IMR-90 (cell line): Measurements from ENCODE around the gene RAB15. TPM values are rescaled to one million over a fixed set of nuclear protein-coding genes. Genes with fewer than 3 reads are reported as not detected.
"Not testable (repeated sequence)": the region's sequence is repeated elsewhere in the genome, so short reads cannot be mapped to it uniquely, and the experiment has no call there.

Experiments
- ATAC-seq: fragments of 200-7000 bp; cut with Tn5 transposase; 2 replicates; pipeline ENCODE4 v1.9.1; 2020; ENCODE audit warnings: low read depth, mild to moderate bottlenecking, moderate library complexity
- BruUV-seq: library from RNA; stranded (reverse); fragments of 400-500 nt; replicated peaks from 2 replicates; lab custom pipeline; 2021; lab: Mats Ljungman, UMichigan
- CTCF ChIA-PET: fragments of 300-600 bp; formaldehyde crosslinking; extraction: SDS; loops from one replicate; lab custom pipeline; 2021; ENCODE audit warnings: antibody characterized with exemption; lab: Yijun Ruan, JAX
- POLR2A ChIA-PET: fragments of 300-600 bp; sonication (Branson Sonifier 250); formaldehyde crosslinking; loops from one replicate; lab custom pipeline; 2022; ENCODE audit warnings: antibody characterized with exemption; ENCODE audit not compliant: unreplicated experiment; lab: Charles Lee
- DNase-seq: peaks from one replicate; pipeline ENCODE4 v3.0.0; 2013
- H2AFZ ChIP-seq: replicated peaks from 2 replicates; pipeline ENCODE3; 2013; ENCODE audit warnings: low read length, mild to moderate bottlenecking; ENCODE audit not compliant: poor library complexity
- H2AK5ac ChIP-seq: 2 replicates; pipeline ENCODE4 v1.6.1; 2013; ENCODE audit warnings: low read depth, low read length, inconsistent platforms
- H2AK9ac ChIP-seq: replicated peaks from 2 replicates; pipeline ENCODE3; 2013; ENCODE audit warnings: mild to moderate bottlenecking, low read depth, low read length, moderate library complexity; ENCODE audit not compliant: poor library complexity
- H2BK120ac ChIP-seq: 2 replicates; pipeline ENCODE4 v1.6.1; 2013; ENCODE audit warnings: low read depth, low read length, inconsistent platforms
- H2BK15ac ChIP-seq: 3 replicates; pipeline ENCODE4 v1.6.1; 2013; ENCODE audit warnings: low read depth, low read length, inconsistent platforms
- H2BK20ac ChIP-seq: 2 replicates; pipeline ENCODE4 v1.6.1; 2013; ENCODE audit warnings: low read depth, mild to moderate bottlenecking, inconsistent platforms, low read length, moderate library complexity
- H2BK5ac ChIP-seq: 2 replicates; pipeline ENCODE4 v1.6.1; 2013; ENCODE audit warnings: mild to moderate bottlenecking, low read depth, low read length, inconsistent platforms; ENCODE audit not compliant: poor library complexity, severe bottlenecking
- H3K14ac ChIP-seq: replicated peaks from 2 replicates; pipeline ENCODE4 v1.6.1; 2013; ENCODE audit warnings: low read depth, low read length, inconsistent platforms
- H3K18ac ChIP-seq: 2 replicates; pipeline ENCODE4 v1.6.1; 2013; ENCODE audit warnings: low read depth, low read length, control low read depth
- H3K23ac ChIP-seq: 2 replicates; pipeline ENCODE4 v1.6.1; 2013; ENCODE audit warnings: low read depth, low read length, inconsistent platforms
- H3K27ac ChIP-seq: 2 replicates; pipeline ENCODE4 v1.5.1; 2013; ENCODE audit warnings: mild to moderate bottlenecking, control low read depth, low read length; ENCODE audit not compliant: insufficient read depth
- H3K27me3 ChIP-seq: 2 replicates; pipeline ENCODE4 v1.6.1; 2013; ENCODE audit warnings: low read length; ENCODE audit not compliant: control insufficient read depth, insufficient read depth
- H3K36me3 ChIP-seq: 2 replicates; pipeline ENCODE4 v1.6.1; 2013; ENCODE audit warnings: low read length, mixed read lengths; ENCODE audit not compliant: control insufficient read depth, insufficient read depth
- H3K4ac ChIP-seq: 2 replicates; pipeline ENCODE4 v1.6.1; 2013; ENCODE audit warnings: low read depth, low read length, inconsistent platforms
- H3K4me1 ChIP-seq: 2 replicates; pipeline ENCODE4 v1.6.1; 2013; ENCODE audit warnings: low read length, mixed read lengths; ENCODE audit not compliant: control insufficient read depth, insufficient read depth
- H3K4me2 ChIP-seq: 2 replicates; pipeline ENCODE4 v1.6.1; 2013; ENCODE audit warnings: low read depth, mild to moderate bottlenecking, control low read depth, low read length, moderate library complexity
- H3K4me3 ChIP-seq: 2 replicates; pipeline ENCODE4 v1.5.1; 2013; ENCODE audit warnings: low read depth, mild to moderate bottlenecking, control low read depth, low read length, moderate library complexity; ENCODE audit not compliant: insufficient read depth
- H3K56ac ChIP-seq: 2 replicates; pipeline ENCODE4 v1.6.1; 2013; ENCODE audit warnings: low read length, inconsistent platforms; ENCODE audit not compliant: insufficient read depth; ENCODE audit errors: extremely low read depth
- H3K79me1 ChIP-seq, 2 experiments: 2 replicates each; pipeline ENCODE4 v1.6.1; 2013; ENCODE audit warnings: low read length in 2 of 2, inconsistent platforms in 1 of 2, low read depth in 1 of 2
- H3K9ac ChIP-seq: 2 replicates; pipeline ENCODE4 v1.6.1; 2013; ENCODE audit warnings: low read depth, low read length, control low read depth
- H3K9me1 ChIP-seq: 2 replicates; pipeline ENCODE4 v1.6.1; 2013; ENCODE audit warnings: low read length, inconsistent platforms; ENCODE audit not compliant: insufficient read depth
- H3K9me3 ChIP-seq: 2 replicates; pipeline ENCODE4 v1.6.1; 2013; ENCODE audit warnings: low read length; ENCODE audit not compliant: control insufficient read depth, insufficient read depth
- H4K20me1 ChIP-seq: 2 replicates; pipeline ENCODE4 v1.6.1; 2013; ENCODE audit warnings: low read length, inconsistent platforms; ENCODE audit not compliant: insufficient read depth
- H4K5ac ChIP-seq: 2 replicates; pipeline ENCODE4 v1.6.1; 2013; ENCODE audit warnings: mild to moderate bottlenecking, low read depth, low read length, control low read depth
- H4K8ac ChIP-seq, 2 experiments: 2 replicates each; pipeline ENCODE4 v1.6.1; 2013; ENCODE audit warnings: low read depth in 2 of 2, low read length in 2 of 2, control low read depth in 1 of 2, inconsistent platforms in 1 of 2
- H4K91ac ChIP-seq: 2 replicates; pipeline ENCODE4 v1.6.1; 2013; ENCODE audit warnings: low read depth, low read length, inconsistent platforms; ENCODE audit not compliant: insufficient read depth
- MAZ ChIP-seq: IDR thresholded peaks from 2 replicates; pipeline ENCODE4 v1.6.1; 2012; ENCODE audit warnings: low read depth, mild to moderate bottlenecking, low read length, improper control_type of control experiment, moderate library complexity, borderline replicate concordance
- NFE2L2 ChIP-seq: fragments of 150-350 bp; IDR thresholded peaks from 2 replicates; pipeline ENCODE4 v1.6.1; 2016; ENCODE audit warnings: low read depth, mild to moderate bottlenecking, low read length
- RAD21 ChIP-seq: IDR thresholded peaks from 2 replicates; pipeline ENCODE4 v1.6.1; 2012; ENCODE audit warnings: low read length, improper control_type of control experiment
- WGBS, 2 experiments: methylation state at CpG; one replicate each; pipeline versions ENCODE4 v1.1.5 to v1.1.7; 2013; ENCODE audit warnings: missing lambda C conversion rate in 2 of 2; ENCODE audit not compliant: insufficient read length in 1 of 2; ENCODE audit errors: extremely low coverage in 2 of 2; 5-methylcytosine and 5-hydroxymethylcytosine counted together
- dilution Hi-C: fragments of 300-500 bp; cut with HindIII; formaldehyde crosslinking; loops from one replicate; pipeline ENCODE4 v1.14.3; 2018; ENCODE audit warnings: low sequenced_read_pairs; ENCODE audit not compliant: unreplicated experiment
- in situ Hi-C: fragments of 300-500 bp; cut with MboI; formaldehyde crosslinking; loops from 3 replicates; pipeline ENCODE4 v1.14.3; 2019; ENCODE audit warnings: low sequenced_read_pairs, inconsistent platforms, mixed read lengths
- intact Hi-C: fragments of 100-400 bp; cut with micrococcal nuclease; formaldehyde crosslinking; loops from 2 replicates; pipeline ENCODE4 v1.10.0; 2022
- polyA plus RNA-seq, 3 experiments: library from polyadenylated mRNA; depleted of rRNA; stranded (reverse); fragments of >200 nt; gene quantifications; 2 replicates each; pipeline ENCODE4 v1.2.3, GENCODE V29; 2012; ENCODE audit warnings: low replicate concordance in 1 of 3
- total RNA-seq: library from RNA; depleted of rRNA; stranded (reverse); fragments of >200 nt; gene quantifications from 2 replicates; pipeline ENCODE4 v1.2.3, GENCODE V29; 2012

Gene RAB15
- total and polyA plus RNA-seq, 2 of the 4 experiments (the other 2 are of a cell fraction), result 3.4 to 7.8 TPM

DNA sequence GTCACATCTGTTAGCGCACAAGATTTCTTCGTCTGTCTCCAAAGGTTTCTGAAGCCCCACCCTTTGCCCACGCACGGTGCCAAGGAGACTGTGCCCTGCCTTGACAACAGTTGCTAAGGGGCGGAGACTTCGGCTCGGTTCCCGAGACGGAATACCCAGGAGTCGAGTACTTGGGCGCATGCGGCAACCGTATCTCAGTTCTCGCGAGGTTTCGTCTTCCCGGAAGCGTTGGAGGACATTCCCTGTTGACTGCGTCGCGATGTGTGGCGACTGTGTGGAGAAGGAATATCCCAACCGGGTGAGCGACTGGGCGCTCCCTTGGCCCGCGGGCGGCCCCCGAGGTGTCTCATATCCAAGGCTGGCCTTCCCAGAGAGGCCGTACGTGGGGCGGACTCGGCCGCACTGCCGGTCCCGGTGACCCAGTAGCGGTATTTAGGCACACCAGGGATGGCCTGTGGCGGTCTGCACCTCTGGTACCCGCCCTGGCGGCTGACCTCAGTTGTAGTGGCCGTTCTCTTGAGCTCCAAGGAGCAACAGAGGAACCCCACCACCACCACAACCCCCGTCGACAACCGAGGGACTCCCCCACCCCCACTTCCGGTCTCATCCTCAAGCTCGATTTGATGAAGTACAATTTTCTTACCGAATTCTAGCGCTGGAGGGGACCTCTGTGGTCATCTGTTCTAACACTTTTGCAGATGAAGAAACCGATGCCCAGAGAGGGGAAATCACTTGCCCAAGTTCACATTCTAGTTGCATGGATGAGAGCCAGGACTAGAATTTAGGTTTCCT, 57.7 kb downstream of the RAB15 start, which contains the start of gene CHURC1 (continued):
- no peak for TF ChIP-seq NFE2L2
- TF ChIP-seq RAD21, result no peak
- TF ChIP-seq MAZ, result no peak; the same call in 1 of the 2 replicates

GRCh38 chr14:64913477-64913876, 58.7 kb downstream of the RAB15 start:
- H2AFZ ChIP-seq, dilution Hi-C loops, CTCF ChIA-PET: not testable (repeated sequence)

More at GRCh38 chr14:64913477-64913876, 58.7 kb downstream of the RAB15 start:
- H2BK5ac ChIP-seq, H3K23ac ChIP-seq, H3K9ac ChIP-seq, POLR2A ChIA-PET, H3K56ac ChIP-seq, H2AK5ac ChIP-seq, H3K27ac ChIP-seq, H4K8ac ChIP-seq, H4K91ac ChIP-seq, H4K5ac ChIP-seq, H2BK15ac ChIP-seq, H3K9me1 ChIP-seq, H3K4me1 ChIP-seq, H3K18ac ChIP-seq, H2AK9ac ChIP-seq, H2BK120ac ChIP-seq, DNase-seq, H3K14ac ChIP-seq, H3K36me3 ChIP-seq, BruUV-seq, H4K20me1 ChIP-seq, H3K27me3 ChIP-seq, ATAC-seq, H3K4me2 ChIP-seq, H3K4ac ChIP-seq, H3K4me3 ChIP-seq, H2BK20ac ChIP-seq, H3K9me3 ChIP-seq: not testable (repeated sequence)
- peaks cover 14 to 31% of the 10 kb centered on the region in 2 experiments for H3K79me1 ChIP-seq
- WGBS, 2 experiments, result no CpG with 5 or more reads among the region's 5 CpGs
- in situ Hi-C loops (loop anchor here (25.0 kb wide), 1 partner anchor 376 kb away; the partner anchor contains the start of genes HSPA2 and PPP1R36), intact Hi-C loops (loop anchor here (5.0 kb wide), 1 partner anchor 69 kb away; no protein-coding TSS in a partner anchor)
